ENCODE data around the gene TMEM101. TPM values are rescaled to one million over a fixed set of nuclear protein-coding genes. Genes with fewer than 3 reads are reported as not detected.
"Not testable (repeated sequence)": the region's sequence is repeated elsewhere in the genome, so short reads cannot be mapped to it uniquely, and the experiment has no call there.

TMEM101 gene
- total RNA-seq, 1 donor from 2014 or later, result 42.9 TPM

GRCh38 chr17:43999024-43999423 is 15.7 kb downstream of the TMEM101 start:
- DNase-seq (ENCODE audit: low read depth), result no peak
- TF ChIP-seq, protein P1, sequence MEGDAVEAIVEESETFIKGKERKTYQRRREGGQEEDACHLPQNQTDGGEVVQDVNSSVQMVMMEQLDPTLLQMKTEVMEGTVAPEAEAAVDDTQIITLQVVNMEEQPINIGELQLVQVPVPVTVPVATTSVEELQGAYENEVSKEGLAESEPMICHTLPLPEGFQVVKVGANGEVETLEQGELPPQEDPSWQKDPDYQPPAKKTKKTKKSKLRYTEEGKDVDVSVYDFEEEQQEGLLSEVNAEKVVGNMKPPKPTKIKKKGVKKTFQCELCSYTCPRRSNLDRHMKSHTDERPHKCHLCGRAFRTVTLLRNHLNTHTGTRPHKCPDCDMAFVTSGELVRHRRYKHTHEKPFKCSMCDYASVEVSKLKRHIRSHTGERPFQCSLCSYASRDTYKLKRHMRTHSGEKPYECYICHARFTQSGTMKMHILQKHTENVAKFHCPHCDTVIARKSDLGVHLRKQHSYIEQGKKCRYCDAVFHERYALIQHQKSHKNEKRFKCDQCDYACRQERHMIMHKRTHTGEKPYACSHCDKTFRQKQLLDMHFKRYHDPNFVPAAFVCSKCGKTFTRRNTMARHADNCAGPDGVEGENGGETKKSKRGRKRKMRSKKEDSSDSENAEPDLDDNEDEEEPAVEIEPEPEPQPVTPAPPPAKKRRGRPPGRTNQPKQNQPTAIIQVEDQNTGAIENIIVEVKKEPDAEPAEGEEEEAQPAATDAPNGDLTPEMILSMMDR (conservative IDR thresholded peaks at IDR 0.05; ENCODE audit: low read depth, low read length), result no peak

DNA sequence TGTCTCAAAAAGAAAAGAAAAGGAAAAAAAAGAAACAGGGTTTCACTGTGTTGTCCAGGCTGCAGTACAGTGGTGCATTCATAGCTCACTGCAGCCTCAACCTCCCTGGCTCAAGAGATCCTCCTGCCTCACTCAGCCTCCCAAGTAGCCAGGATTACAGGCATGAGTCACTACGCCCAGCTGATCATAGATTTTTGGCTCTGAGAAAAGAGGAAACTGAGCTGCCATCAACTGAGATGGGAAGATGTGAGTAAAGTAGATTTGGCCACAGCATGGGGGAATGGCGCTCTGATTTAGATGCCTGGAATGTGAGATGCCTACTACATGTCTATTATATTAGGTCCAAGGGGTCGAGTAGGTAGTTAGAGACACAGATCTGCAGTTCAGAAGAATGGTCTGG is 16.2 kb downstream of the TMEM101 start:
- H3K4me3 ChIP-seq (ENCODE audit: low read depth, low read length), result no peak overlapping the region
- DNase-seq (ENCODE audit: low read depth), result no peak
- TF ChIP-seq, protein P1 (conservative IDR thresholded peaks at IDR 0.05; ENCODE audit: low read depth, low read length), result no peak

More at GRCh38 chr17:43999024-43999423, 15.7 kb downstream of the TMEM101 start:
- H3K4me3 ChIP-seq (ENCODE audit: low read depth, low read length), result no peak overlapping the region

DNA sequence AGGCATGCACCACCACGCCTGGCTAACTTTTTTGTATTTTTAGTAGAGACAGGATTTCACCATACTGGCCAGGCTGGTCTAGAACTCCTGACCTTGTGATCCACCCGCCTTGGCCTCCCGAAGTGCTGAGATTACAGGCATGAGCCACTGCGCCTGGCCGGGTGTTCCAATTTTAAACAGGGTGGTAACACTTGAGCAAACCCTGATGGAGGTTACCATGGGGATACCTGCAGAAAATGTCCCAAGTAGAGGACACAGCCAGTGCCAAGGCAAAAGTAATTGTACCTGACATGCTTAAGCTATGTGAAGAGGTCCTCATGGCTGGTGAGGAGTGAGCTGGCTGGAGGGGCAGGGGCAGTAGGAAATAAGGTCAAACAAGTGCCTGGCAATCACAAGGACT is 17.6 kb downstream of the TMEM101 start:
- DNase-seq (ENCODE audit: low read depth); H3K4me3 ChIP-seq (ENCODE audit: low read depth, low read length): not testable (repeated sequence)

- no peak for DNase-seq (ENCODE audit: low read depth)
- TF ChIP-seq, protein P1 (conservative IDR thresholded peaks at IDR 0.05; ENCODE audit: low read depth, low read length), result no peak
- H3K4me3 ChIP-seq (ENCODE audit: low read depth, low read length), result peak overlapping the region; percentile 54
These were observed 19.7 kb downstream of the TMEM101 start for GRCh38 chr17:43995150-43995471.

GRCh38 chr17:43994272-43995149 is 20.3 kb downstream of the TMEM101 start:
- TF ChIP-seq, protein P1 (conservative IDR thresholded peaks at IDR 0.05; ENCODE audit: low read depth, low read length), result peak; percentile 86
- no peak for DNase-seq (ENCODE audit: low read depth)
- peak overlapping the region; percentile 54 for H3K4me3 ChIP-seq (ENCODE audit: low read depth, low read length)

DNA sequence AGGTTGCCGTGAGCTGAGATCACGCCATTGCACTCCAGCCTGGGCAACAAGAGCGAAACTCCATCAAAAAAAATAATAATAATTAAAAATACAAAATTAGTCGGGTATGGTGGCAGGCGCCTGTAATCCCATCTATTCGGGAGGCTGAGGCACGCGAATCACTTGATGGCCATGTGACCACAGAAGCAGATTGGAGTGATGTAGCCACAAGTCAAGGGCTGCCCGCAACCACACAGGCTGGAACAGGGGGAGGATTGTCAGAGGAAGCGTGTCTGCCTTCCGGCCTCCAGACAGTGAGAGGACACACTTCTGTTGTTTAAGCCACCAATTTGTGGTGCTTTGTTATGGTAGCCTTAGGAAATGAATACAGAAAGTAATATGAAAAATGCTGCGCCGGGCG is 22.1 kb downstream of the TMEM101 start:
- no peak for DNase-seq (ENCODE audit: low read depth)
- no peak overlapping the region for H3K4me3 ChIP-seq (ENCODE audit: low read depth, low read length)
- TF ChIP-seq, protein P1 (conservative IDR thresholded peaks at IDR 0.05; ENCODE audit: low read depth, low read length), result no peak

- TF ChIP-seq, protein P1 (conservative IDR thresholded peaks at IDR 0.05; ENCODE audit: low read depth, low read length), result no peak
- no peak overlapping the region for H3K4me3 ChIP-seq (ENCODE audit: low read depth, low read length)
- DNase-seq (ENCODE audit: low read depth), result no peak
These were observed 26.5 kb downstream of the TMEM101 start for GRCh38 chr17:43988301-43988700.
